Measurements from ENCODE around the gene ELL.

Gene ELL

GRCh38 chr19:18431351-18432197 lies 90.3 kb downstream of the ELL start:
- no peak for DNase-seq

- no peak for DNase-seq
Observed at GRCh38 chr19:18430417-18431144, 91.3 kb downstream of the ELL start.

GRCh38 chr19:18429717-18430416 lies 92.0 kb downstream of the ELL start:
- no peak for DNase-seq

GRCh38 chr19:18428787-18429674 lies 92.8 kb downstream of the ELL start:
- peak; percentile 91 to 93 for DNase-seq

- DNase-seq = peak; percentile 87 to 89
Observed at GRCh38 chr19:18428173-18428786, 93.6 kb downstream of the ELL start.

GRCh38 chr19:18427743-18428113 lies 94.1 kb downstream of the ELL start:
- DNase-seq = no peak

GRCh38 chr19:18427080-18427742 lies 94.7 kb downstream of the ELL start:
- DNase-seq = no peak

GRCh38 chr19:18426416-18426767 lies 95.5 kb downstream of the ELL start:
- no peak for DNase-seq

- DNase-seq = no peak
Observed at GRCh38 chr19:18425515-18426415, 96.1 kb downstream of the ELL start.

- DNase-seq = no peak
Observed at GRCh38 chr19:18424890-18425514, 96.9 kb downstream of the ELL start.

GRCh38 chr19:18424122-18424889 lies 97.6 kb downstream of the ELL start:
- DNase-seq = no peak

- no peak for DNase-seq
Observed at GRCh38 chr19:18423258-18424020, 98.4 kb downstream of the ELL start.

GRCh38 chr19:18422530-18423191 lies 99.2 kb downstream of the ELL start:
- DNase-seq = peak; percentile 85 to 94

GRCh38 chr19:18421371-18421959 lies 100.4 kb downstream of the ELL start:
- peak; percentile 83 to 88 for DNase-seq

- no peak for DNase-seq
Observed at GRCh38 chr19:18420930-18421329, 100.9 kb downstream of the ELL start.

GRCh38 chr19:18419699-18420460 lies 102.0 kb downstream of the ELL start:
- peak; percentile 56 to 72 for DNase-seq
